Ishikawa (cell line): ENCODE results near the gene CDK1.

ENCODE experiments used
- CEBPB ChIP-seq: IDR thresholded peaks from 2 replicates; pipeline ENCODE4 v1.6.1; 2012
- REST ChIP-seq: IDR thresholded peaks from 2 replicates; pipeline ENCODE4 v1.6.1; 2012; ENCODE audit warnings: low read depth, mild to moderate bottlenecking
- YY1 ChIP-seq: IDR thresholded peaks from 2 replicates; pipeline ENCODE4 v1.6.1; 2012; ENCODE audit warnings: low read depth
- TF ChIP-seq, protein P1 (sequence below): IDR thresholded peaks from 2 replicates; pipeline ENCODE4 v1.6.1; 2012
- TF ChIP-seq, protein P2 (sequence below): IDR thresholded peaks from 2 replicates; pipeline ENCODE4 v1.6.1; 2012

DNA sequence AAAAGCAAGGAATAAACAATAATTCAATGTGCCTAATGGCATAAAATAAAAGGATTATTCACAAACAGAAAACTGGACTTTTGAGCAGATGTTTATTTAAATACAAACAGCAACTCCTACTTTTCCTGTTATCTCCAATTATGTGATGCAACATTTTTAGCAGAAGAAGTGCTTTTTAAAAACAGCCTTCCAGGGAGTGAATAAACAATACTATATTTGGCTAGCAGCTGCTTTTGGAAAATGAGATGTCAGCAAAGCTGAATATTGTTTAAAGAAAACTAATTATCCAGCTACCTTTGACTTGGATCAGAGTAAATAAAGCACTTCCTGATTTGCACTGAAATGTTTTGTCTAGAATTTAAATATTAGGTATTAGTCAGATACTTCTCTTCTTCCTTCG is 23.2 kb downstream of the CDK1 start:
- TF ChIP-seq, protein P1, sequence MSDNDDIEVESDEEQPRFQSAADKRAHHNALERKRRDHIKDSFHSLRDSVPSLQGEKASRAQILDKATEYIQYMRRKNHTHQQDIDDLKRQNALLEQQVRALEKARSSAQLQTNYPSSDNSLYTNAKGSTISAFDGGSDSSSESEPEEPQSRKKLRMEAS, result no peak
- TF ChIP-seq YY1 (no peak), REST (no peak), CEBPB (no peak)
- TF ChIP-seq, protein P2, sequence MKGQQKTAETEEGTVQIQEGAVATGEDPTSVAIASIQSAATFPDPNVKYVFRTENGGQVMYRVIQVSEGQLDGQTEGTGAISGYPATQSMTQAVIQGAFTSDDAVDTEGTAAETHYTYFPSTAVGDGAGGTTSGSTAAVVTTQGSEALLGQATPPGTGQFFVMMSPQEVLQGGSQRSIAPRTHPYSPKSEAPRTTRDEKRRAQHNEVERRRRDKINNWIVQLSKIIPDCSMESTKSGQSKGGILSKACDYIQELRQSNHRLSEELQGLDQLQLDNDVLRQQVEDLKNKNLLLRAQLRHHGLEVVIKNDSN, result no peak
